HCT116 (cell line): ENCODE data around the gene PCDH19. TPM values are rescaled to one million over a fixed set of nuclear protein-coding genes. Genes with fewer than 3 reads are reported as not detected.

ENCODE experiments used
- ATAC-seq: fragments of 200-7000 bp; cut with Tn5 transposase; 2 replicates; pipeline ENCODE4 v1.9.1; 2020; ENCODE audit warnings: mild to moderate bottlenecking, moderate library complexity
- BruUV-seq: library from RNA; stranded (reverse); fragments of 400-500 nt; replicated peaks from 2 replicates; lab custom pipeline; 2021; lab: Mats Ljungman, UMichigan
- CTCF ChIA-PET: fragments of 300-600 bp; sonication (Branson Sonifier 250); formaldehyde crosslinking; loops from one replicate; lab custom pipeline; 2021; ENCODE audit warnings: antibody characterized with exemption; lab: Charles Lee
- POLR2A ChIA-PET: fragments of 300-600, 350-600 bp; sonication (Branson Sonifier 250); formaldehyde crosslinking; loops from one replicate; lab custom pipeline; 2021; ENCODE audit warnings: antibody characterized with exemption; lab: Charles Lee
- RAD21 ChIA-PET, 2 experiments: fragments of 300-600 bp; sonication (Branson Sonifier 250); formaldehyde crosslinking; loops; one replicate each; lab custom pipeline; 2023; ENCODE audit warnings: low total read pairs in 2 of 2; ENCODE audit not compliant: uncharacterized antibody in 2 of 2, unreplicated experiment in 2 of 2, low non-redundant PET in 1 of 2; lab: Charles Lee
- DNase-seq: peaks from one replicate; pipeline ENCODE4 v3.0.0-alpha.2; 2010; ENCODE audit warnings: low read depth, low spot score
- H2AFZ ChIP-seq: fragments of 200-600 bp; shearing (Covaris generic), sonication (generic); 2 replicates; pipeline ENCODE4 v1.6.1; 2017; ENCODE audit warnings: low read depth, mixed run types, mixed read lengths, antibody characterized with exemption, low read length; ENCODE audit not compliant: poor library complexity, severe bottlenecking
- H3K27ac ChIP-seq: 2 replicates; pipeline ENCODE4 v1.5.1; 2012; ENCODE audit warnings: low read depth, low read length
- H3K27me3 ChIP-seq: fragments of 200-600 bp; sonication (generic); 2 replicates; pipeline ENCODE4 v1.6.1; 2016; ENCODE audit warnings: mixed run types, low read length, mixed read lengths; ENCODE audit not compliant: insufficient read depth
- H3K36me3 ChIP-seq, 2 experiments: fragments of 200-500 bp in 1 of 2; fragments of 200-600 bp in 1 of 2; sonication (Bioruptor generic) in 1 of 2; sonication (generic) in 1 of 2; 2 replicates each; pipeline versions ENCODE4 v1.5.1 to v1.6.1; 2014 to 2016; ENCODE audit warnings: low read length in 2 of 2, inconsistent platforms in 1 of 2, mixed read lengths in 1 of 2, mixed run types in 1 of 2; ENCODE audit not compliant: insufficient read depth in 2 of 2, control insufficient read depth in 1 of 2
- H3K4me1 ChIP-seq, 2 experiments: fragments of 200-600 bp in 1 of 2; sonication (generic) in 1 of 2; 2 replicates each; pipeline versions ENCODE4 v1.5.1 to v1.6.1; 2012 to 2017; ENCODE audit warnings: low read length in 2 of 2, inconsistent platforms in 1 of 2, mild to moderate bottlenecking in 1 of 2, mixed read lengths in 1 of 2, mixed run types in 1 of 2, moderate library complexity in 1 of 2; ENCODE audit not compliant: insufficient read depth in 2 of 2, control insufficient read depth in 1 of 2
- H3K4me2 ChIP-seq: fragments of 200-600 bp; sonication (generic); 2 replicates; pipeline ENCODE4 v1.6.1; 2017; ENCODE audit warnings: mixed run types, low read length, mixed read lengths
- H3K4me3 ChIP-seq, 2 experiments: fragments of 200-600 bp in 1 of 2; sonication (generic) in 1 of 2; replicated peaks in 1 of 2; 2 replicates each; pipeline ENCODE4 v1.5.1; 2011 to 2016; ENCODE audit warnings: low read length in 2 of 2, control low read depth in 1 of 2, low read depth in 1 of 2, mild to moderate bottlenecking in 1 of 2, mixed read lengths in 1 of 2, mixed run types in 1 of 2
- H3K79me2 ChIP-seq: fragments of 200-600 bp; sonication (generic); 2 replicates; pipeline ENCODE4 v1.6.1; 2017; ENCODE audit warnings: mild to moderate bottlenecking, mixed run types, low read length, moderate library complexity, mixed read lengths; ENCODE audit not compliant: insufficient read depth
- H3K9ac ChIP-seq: fragments of 200-600 bp; sonication (generic); 2 replicates; pipeline ENCODE4 v1.6.1; 2016; ENCODE audit warnings: low read length, mixed read lengths
- H3K9me2 ChIP-seq: fragments of 200-600 bp; sonication (generic), shearing (Covaris generic); 2 replicates; pipeline ENCODE4 v1.6.1; 2017; ENCODE audit warnings: mixed run types, mild to moderate bottlenecking, moderate library complexity; ENCODE audit not compliant: insufficient read depth
- H3K9me3 ChIP-seq, 2 experiments: fragments of 200-500 bp in 1 of 2; fragments of 200-600 bp in 1 of 2; sonication (Bioruptor generic) in 1 of 2; sonication (generic) in 1 of 2; 2 replicates each; pipeline ENCODE4 v1.6.1; 2014 to 2017; ENCODE audit warnings: low read length in 2 of 2, mixed read lengths in 2 of 2, inconsistent platforms in 1 of 2, low read depth in 1 of 2, mild to moderate bottlenecking in 1 of 2, mixed run types in 1 of 2, moderate library complexity in 1 of 2; ENCODE audit not compliant: control insufficient read depth in 1 of 2, insufficient read depth in 1 of 2
- H4K20me1 ChIP-seq: fragments of 200-600 bp; sonication (generic), shearing (Covaris generic); 2 replicates; pipeline ENCODE4 v1.6.1; 2017; ENCODE audit warnings: mixed run types, mild to moderate bottlenecking, moderate library complexity; ENCODE audit not compliant: insufficient read depth
- ATF3 ChIP-seq: IDR thresholded peaks from 2 replicates; pipeline ENCODE4 v1.6.1; 2012
- CBX3 ChIP-seq: IDR thresholded peaks from 2 replicates; pipeline ENCODE4 v1.6.1; 2012; ENCODE audit warnings: low read depth
- CEBPB ChIP-seq: IDR thresholded peaks from 2 replicates; pipeline ENCODE4 v1.6.1; 2012; ENCODE audit warnings: low read depth
- EGR1 ChIP-seq: IDR thresholded peaks from 2 replicates; pipeline ENCODE4 v1.6.1; 2012; ENCODE audit warnings: low read depth
- EZH2 ChIP-seq: fragments of 200-600 bp; sonication (generic); IDR thresholded peaks from 2 replicates; pipeline ENCODE4 v1.6.1; 2017; ENCODE audit warnings: antibody characterized with exemption, mixed run types
- EZH2phosphoT487 ChIP-seq: fragments of 200-600 bp; IDR thresholded peaks from 2 replicates; pipeline ENCODE4 v1.6.1; 2018; ENCODE audit warnings: antibody characterized with exemption, borderline replicate concordance
- FOSL1 ChIP-seq: IDR thresholded peaks from 2 replicates; pipeline ENCODE4 v1.6.1; 2012; ENCODE audit warnings: low read depth
- JUND ChIP-seq: IDR thresholded peaks from 2 replicates; pipeline ENCODE4 v1.6.1; 2012
- POLR2A ChIP-seq: IDR thresholded peaks from 2 replicates; pipeline ENCODE4 v1.7.0; 2011; ENCODE audit warnings: borderline replicate concordance; ENCODE audit not compliant: insufficient read depth, insufficient read length; ENCODE audit errors: extremely low read depth
- POLR2AphosphoS5 ChIP-seq: IDR thresholded peaks from 2 replicates; pipeline ENCODE4 v1.6.1; 2011; ENCODE audit warnings: mild to moderate bottlenecking, low read depth, low read length, moderate library complexity
- RAD21 ChIP-seq: IDR thresholded peaks from 2 replicates; pipeline ENCODE4 v1.6.1; 2012; ENCODE audit warnings: low read depth, mild to moderate bottlenecking
- SP1 ChIP-seq: IDR thresholded peaks from 2 replicates; pipeline ENCODE4 v1.6.1; 2012; ENCODE audit warnings: low read depth
- SRF ChIP-seq: IDR thresholded peaks from 2 replicates; pipeline ENCODE4 v1.6.1; 2012; ENCODE audit warnings: low read depth
- TCF7L2 ChIP-seq: IDR thresholded peaks from 2 replicates; pipeline ENCODE4 v1.7.0; 2011; ENCODE audit warnings: borderline replicate concordance, inconsistent platforms; ENCODE audit not compliant: insufficient read depth, insufficient read length; ENCODE audit errors: extremely low read depth
- YY1 ChIP-seq: IDR thresholded peaks from 2 replicates; pipeline ENCODE4 v1.6.1; 2011; ENCODE audit warnings: low read length, low read depth, moderate library complexity, mild to moderate bottlenecking; ENCODE audit not compliant: insufficient replicate concordance; ENCODE audit errors: extremely low read depth
- ZBTB33 ChIP-seq: IDR thresholded peaks from 2 replicates; pipeline ENCODE4 v1.6.1; 2011; ENCODE audit warnings: mild to moderate bottlenecking, low read length, moderate library complexity; ENCODE audit not compliant: insufficient replicate concordance; ENCODE audit errors: extremely low read depth
- ZNF274 ChIP-seq: fragments of 200-500 bp; sonication (Bioruptor generic); IDR thresholded peaks from 2 replicates; pipeline ENCODE4 v1.6.1; 2014; ENCODE audit warnings: mild to moderate bottlenecking, low read depth, low read length, inconsistent platforms
- intact Hi-C: fragments of 100-400 bp; cut with micrococcal nuclease; formaldehyde crosslinking; loops from 2 replicates; pipeline ENCODE4 v1.10.0; 2022
- total RNA-seq: library from RNA; stranded (reverse); gene quantifications from one replicate; pipeline ENCODE4 v1.2.1, GENCODE V29; 2021; ENCODE audit not compliant: unreplicated experiment

PCDH19 gene
- total RNA-seq, 1 experiment from 2014 or later = 0.32 TPM

GRCh38 chrX:100410901-100411801 is 1.1 kb upstream of the PCDH19 start:
- no peaks in the 10 kb centered on the region for H3K9me3 ChIP-seq
- no peaks in the 10 kb centered on the region for H3K27me3 ChIP-seq
- ATAC-seq (no peak), DNase-seq (no peak)
- H2AFZ ChIP-seq = no peak overlapping the region
- no peaks in the 10 kb centered on the region; a peak in 1 of 4 replicates for H3K4me1 ChIP-seq
- no peak overlapping the region for H3K4me2 ChIP-seq
- TF ChIP-seq EGR1 (no peak), SRF (no peak), SP1 (no peak)
- no peaks in the 10 kb centered on the region for H3K79me2 ChIP-seq
- intact Hi-C loops = no loop called here
- BruUV-seq = no TSS peak
- CTCF ChIA-PET = interaction anchor here (4.0 kb wide), 1 partner anchor 43 kb away, joined by 42 read pairs; no protein-coding TSS in a partner anchor
- H3K9ac ChIP-seq = no peak overlapping the region
- RAD21 ChIA-PET = no interaction called here
- no peaks in the 10 kb centered on the region for H4K20me1 ChIP-seq
- H3K36me3 ChIP-seq = no peaks in the 10 kb centered on the region
- no peaks in the 10 kb centered on the region for H3K9me2 ChIP-seq
- POLR2A ChIA-PET = no interaction called here
- no peak overlapping the region for H3K27ac ChIP-seq
- H3K4me3 ChIP-seq = no peak overlapping the region

- RAD21 ChIA-PET = no interaction called here
- no peaks in the 10 kb centered on the region for H3K9me2 ChIP-seq
- POLR2A ChIA-PET = no interaction called here
- H3K4me2 ChIP-seq = no peak overlapping the region
- H3K4me1 ChIP-seq = no peaks in the 10 kb centered on the region; a peak in 1 of 4 replicates
- 0 out of 2 replicates have a peak, but pooled peaks cover 1% of the 10 kb centered on the region for H3K27me3 ChIP-seq
- no peaks in the 10 kb centered on the region for H4K20me1 ChIP-seq
- no peaks in the 10 kb centered on the region for H3K9me3 ChIP-seq
- BruUV-seq = no TSS peak
- intact Hi-C loops = no loop called here
- H2AFZ ChIP-seq = no peak overlapping the region
- no peak overlapping the region for H3K9ac ChIP-seq
- H3K79me2 ChIP-seq = no peaks in the 10 kb centered on the region
- no peak overlapping the region for H3K4me3 ChIP-seq
- no peak overlapping the region for H3K27ac ChIP-seq
- CTCF ChIA-PET = no interaction called here
- DNase-seq (no peak), ATAC-seq (no peak)
- no peaks in the 10 kb centered on the region for H3K36me3 ChIP-seq
- TF ChIP-seq RAD21 = no peak
- TF ChIP-seq SRF = no peak
- TF ChIP-seq ATF3 = no peak
- no peak for TF ChIP-seq POLR2AphosphoS5
- TF ChIP-seq ZBTB33 = no peak
- no peak for TF ChIP-seq ZNF274
- TF ChIP-seq CBX3 = no peak
- TF ChIP-seq FOSL1 = no peak
- no peak for TF ChIP-seq EZH2phosphoT487
- TF ChIP-seq POLR2A = no peak
- no peak for TF ChIP-seq EZH2
- no peak for TF ChIP-seq YY1
- no peak for TF ChIP-seq JUND
- TF ChIP-seq CEBPB = no peak
- no peak for TF ChIP-seq TCF7L2
These were observed 1.1 kb downstream of the PCDH19 start for GRCh38 chrX:100408713-100409609.
